Stimulated activated CD8-positive, alpha-beta memory T cell treated with anti-CD3 and anti-CD28 coated beads, Interleukin-7, amount 100 ng/mL, for 1 hour (primary cell): ENCODE data around the gene MRPL58.
"Not testable (repeated sequence)": the region's sequence is repeated elsewhere in the genome, so short reads cannot be mapped to it uniquely, and the experiment has no call there.

Experiments
- DNase-seq, 2 donors: peaks; one replicate each; pipeline ENCODE4 v3.0.0-alpha.2; 2020; ENCODE audit warnings: low read depth in 2 of 2

Gene MRPL58

DNA sequence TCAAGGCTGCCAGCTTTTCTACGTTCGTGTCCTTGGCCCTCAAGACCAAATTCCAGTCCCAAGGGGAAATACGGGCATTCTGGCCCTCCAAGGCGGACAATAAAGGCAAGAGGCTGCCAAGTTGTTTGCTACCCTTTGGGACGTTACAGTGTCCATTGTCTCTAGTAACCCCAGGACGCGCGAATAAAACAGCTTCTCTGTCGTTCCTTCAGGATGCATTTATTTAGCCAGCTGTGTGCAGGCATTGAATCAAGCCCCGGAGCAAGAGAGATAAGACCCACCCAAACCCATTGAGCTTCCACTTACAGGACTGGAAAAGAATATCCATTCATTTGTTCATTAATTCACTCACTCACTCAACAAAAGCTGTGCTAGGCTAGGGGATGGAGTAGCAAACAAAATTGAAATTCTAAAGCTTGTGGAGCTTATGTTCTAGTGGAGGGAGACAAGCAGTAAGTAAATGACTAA lies 656 bp downstream of the MRPL58 start:
- no peak for DNase-seq

DNA sequence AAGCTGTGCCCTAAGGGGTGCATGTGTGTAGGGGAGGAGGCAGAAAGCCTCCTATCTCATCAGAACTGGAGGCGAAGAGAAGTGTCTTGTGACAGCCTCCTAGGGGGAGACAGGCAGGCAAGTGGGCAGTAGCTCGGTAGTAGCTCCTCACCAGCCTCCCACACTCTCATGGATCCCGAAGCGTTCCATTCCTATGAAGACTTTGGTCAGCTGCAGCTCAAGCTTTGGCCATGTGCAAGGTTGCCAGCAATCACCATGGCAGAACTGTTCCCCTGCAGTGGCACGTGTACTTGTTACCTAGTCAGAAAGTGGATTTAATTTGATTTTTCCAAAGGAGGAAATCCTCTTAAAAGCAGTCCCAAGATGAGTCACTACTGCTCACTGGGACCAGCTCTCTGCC lies 6.7 kb downstream of the MRPL58 start:
- no peak for DNase-seq

DNA sequence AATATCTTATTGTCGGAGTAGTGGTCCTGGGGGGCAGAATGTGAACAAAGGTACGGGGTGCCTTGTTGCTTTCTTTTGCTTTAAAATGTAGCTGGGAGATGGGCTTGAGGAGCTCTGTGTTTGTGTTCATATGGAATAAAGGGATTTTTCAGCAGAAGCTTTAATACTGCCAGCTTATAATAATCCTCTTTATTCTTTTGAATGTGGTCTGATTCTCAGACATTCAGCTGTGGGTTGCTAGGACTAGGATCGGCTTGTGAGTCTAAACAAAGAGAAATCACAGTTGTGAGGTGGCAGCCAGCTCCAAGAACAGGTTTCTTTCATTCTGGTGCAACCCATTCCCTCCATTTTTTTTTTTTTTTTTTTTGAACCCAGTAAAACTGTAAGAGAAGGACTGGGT lies 7.2 kb downstream of the MRPL58 start:
- DNase-seq, result no peak

DNA sequence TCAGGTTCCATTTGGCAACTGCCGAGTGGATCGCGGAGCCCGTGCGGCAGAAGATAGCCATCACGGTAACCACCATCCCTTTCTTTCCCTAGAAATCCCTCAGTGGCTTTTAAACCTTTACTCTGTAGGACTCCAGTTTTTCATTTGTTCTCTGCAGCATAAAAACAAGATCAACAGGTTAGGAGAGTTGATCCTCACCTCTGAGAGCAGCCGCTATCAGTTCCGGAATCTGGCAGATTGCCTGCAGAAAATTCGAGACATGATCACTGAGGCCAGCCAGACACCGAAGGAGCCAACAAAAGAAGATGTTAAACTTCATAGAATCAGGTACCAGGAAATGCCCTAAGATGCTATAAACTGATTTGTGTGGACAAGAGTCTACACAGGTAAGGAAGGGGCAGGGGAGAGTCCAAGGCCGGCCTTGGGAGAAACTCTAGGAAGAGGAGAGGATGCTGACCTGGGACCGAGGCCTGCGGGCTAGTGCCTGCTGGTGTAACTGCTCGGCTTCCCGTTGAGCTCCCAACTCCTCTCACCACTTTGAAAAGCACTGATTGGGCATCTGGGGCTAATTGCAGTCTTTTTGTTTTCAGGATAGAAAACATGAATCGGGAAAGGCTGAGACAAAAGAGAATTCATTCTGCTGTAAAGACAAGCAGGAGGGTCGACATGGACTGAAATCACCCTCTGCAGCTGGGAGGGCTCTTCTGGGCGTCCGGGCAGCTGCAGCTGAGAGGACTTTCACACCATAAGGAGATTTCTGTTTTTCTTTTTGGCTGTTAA lies 8.1 kb downstream of the MRPL58 start:
- DNase-seq, result no peak

DNA sequence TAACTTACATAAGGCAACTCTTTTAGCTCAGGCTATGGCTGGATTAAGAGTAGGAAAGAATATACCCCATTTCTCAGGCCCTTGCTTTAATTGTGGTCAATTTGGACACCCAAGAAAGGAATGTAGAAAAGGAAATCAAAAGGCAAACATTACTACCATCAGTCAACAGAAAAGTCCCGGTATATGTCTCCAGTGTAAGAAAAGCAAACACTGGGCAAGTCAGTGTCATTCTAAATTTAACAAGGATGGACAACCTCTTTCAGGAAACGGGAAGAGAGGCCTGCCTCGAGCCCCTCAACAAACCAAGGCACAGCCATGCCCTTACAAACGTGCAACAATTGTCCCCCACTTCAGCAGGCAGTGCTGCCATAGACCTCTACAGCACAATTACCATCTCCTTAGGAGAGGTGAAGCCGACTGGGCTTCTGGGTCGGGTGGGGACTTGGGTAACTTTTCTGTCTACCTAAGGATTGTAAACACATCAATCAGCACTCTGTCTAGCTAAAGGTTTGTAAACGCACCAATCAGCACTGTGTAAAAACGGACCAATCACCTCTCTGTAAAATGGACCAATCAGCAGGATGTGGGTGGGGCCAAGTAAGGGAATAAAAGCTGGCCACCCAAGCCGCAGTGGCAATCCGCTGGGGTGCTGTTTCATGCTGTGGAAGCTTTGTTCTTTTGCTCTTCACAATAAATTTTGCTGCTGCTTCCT lies 12.4 kb downstream of the MRPL58 start:
- DNase-seq, result no peak

DNA sequence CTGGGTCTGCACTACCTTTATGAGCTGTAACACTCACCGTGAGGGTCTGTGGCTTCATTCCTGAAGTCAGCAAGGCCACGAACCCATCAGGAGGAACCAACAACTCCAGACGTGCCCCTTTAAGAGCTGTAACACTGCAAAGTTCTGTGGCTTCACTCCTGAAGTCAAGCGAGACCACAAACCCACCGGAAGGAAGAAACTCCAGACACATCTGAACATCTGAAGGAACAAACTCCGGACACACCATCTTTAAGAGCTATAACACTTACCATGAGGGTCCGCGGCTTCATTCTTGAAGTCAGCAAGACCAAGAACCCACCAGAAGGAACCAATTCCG lies 12.9 kb downstream of the MRPL58 start:
- DNase-seq, result not testable (repeated sequence)

DNA sequence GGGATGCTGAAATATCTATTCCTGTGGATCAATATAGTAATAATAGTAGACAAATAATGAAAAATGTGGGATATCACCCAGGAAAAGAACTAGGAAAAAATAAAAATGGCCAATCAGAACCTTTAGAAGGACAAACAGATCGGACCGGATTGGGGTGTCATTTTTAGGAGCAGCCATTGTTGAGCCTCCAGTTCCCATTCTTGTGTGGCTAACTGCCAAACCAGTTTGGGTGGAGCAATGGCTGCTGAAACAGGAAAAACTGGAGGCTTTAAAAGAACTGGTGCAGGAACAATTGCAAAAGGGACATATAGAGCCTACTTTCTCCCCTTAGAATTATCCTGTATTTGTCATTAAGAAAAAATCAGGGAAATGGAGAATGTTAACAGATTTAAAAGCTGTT lies 14.2 kb downstream of the MRPL58 start:
- not testable (repeated sequence) for DNase-seq

DNA sequence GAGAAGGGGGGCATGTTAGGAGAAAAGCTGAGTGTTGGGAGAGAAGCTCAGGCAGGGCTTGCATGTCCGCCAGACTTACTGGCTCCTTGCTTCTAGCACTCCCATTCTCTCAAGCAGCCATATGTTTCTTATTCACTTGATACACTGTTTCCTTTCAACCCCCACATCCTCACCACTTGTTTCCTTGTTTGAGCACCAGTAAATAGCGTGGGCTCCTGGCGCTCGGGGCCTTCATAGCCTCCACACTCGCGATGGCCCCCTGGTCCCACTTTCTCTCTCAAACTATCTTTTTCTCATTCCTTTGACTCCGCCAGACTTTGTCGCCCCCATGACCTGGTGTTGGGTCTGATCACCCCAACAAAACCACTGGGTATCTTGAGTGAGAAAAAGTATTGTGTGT lies 17.7 kb downstream of the MRPL58 start:
- DNase-seq, result no peak

DNA sequence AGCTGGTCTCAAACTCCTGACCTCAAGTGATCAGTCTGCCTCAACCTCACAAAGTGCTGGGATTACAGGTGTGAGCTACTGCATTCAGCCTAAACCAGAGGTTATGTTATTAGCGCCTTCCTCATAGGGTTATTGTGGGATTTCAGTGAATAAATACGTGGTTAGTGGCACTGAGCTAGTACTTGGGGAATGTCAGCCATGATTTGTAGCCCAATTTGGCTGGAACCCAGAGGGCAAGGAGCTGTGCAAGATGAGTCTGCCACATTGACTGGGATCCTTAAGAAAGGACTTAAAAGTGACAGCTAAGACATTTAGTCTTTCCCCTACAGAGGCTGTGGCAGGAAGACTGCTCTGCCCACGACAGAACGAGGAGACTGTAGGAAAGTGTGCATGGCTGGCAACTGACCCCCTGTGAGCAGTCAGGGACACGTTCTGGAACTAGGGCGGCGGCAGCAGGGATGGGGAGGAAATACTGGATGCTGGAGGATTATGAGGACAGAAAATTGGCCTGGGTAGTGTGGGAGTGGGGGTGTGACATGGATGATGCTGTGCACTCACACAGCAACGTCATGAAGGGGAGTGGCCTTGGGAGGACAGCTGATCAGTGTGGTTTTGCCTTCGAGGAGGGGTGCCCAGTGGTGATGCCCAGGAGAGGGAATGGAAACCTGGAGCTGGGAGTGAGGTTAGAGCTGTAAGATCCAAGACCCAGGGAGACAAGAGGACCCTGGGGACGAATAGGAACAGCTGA lies 19.7 kb downstream of the MRPL58 start:
- no peak for DNase-seq

DNA sequence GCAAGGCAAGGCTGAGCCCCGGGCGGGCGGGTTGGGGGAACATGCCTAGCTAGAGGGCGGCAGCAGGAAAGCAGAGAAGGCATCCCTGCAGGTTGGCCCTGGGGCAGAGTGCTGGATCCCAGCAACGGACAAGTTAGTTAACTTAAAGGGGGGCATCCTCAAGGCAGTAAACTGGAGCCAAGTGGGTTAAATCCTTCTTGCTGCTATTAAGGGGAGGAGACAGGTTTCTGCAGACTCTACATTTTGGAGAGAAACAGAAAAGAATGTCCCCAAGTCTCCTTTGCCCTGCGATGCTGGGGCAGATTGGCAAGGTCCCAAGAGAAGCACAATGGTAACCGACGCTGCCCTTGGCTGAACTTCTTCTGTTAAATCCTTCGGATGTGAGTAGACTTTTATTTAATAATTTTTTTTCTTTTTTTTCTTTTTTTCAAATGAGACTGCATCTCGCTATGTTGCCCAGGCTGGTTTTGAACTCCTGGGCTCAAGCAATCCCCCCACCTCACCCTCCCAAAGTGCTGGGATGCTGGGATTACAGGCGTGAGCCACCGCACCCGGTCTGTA lies 20.3 kb downstream of the MRPL58 start:
- DNase-seq, result no peak

DNA sequence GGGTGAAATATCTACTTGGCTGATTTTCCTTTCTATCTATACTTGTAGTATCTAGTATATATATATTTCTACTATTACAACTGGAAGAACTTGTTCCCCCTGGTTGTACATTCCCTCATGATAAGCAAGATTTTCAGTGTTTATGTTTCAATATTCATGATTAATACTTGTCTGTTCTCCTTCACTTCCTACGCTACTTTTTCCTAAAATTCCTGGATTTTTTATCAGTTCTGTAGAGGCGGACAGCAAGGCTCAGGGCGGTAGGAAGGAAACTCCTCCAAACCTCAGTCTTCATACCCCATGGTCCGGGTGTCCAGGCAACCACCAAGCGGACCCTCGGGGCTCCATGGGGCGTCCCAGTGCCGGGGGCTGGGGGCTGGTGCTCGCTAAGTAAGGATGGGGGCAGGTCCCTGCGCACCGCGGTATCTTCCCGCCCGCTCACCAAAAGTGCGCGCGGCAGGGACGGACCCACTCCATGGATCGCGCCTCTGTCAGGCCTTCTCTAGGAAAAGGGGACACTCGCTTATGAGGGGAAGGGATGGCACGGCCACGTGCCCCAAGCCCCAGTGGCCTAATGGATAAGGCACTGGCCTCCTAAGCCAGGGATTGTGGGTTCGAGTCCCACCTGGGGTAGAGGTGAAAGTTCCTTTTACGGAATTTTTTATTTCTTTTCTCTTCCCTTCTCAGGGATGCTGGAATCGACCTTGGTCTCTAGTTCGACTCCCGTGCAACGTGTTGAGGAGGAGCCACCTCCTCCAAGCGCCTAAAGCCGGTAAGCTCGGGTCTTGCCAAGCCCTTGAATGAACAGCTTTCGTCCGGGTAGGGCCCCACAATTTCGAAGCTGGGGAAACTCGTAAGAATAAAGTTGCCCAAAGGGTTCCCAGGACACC lies 21.1 kb downstream of the MRPL58 start:
- DNase-seq, result peak; percentile 60 to 74

DNA sequence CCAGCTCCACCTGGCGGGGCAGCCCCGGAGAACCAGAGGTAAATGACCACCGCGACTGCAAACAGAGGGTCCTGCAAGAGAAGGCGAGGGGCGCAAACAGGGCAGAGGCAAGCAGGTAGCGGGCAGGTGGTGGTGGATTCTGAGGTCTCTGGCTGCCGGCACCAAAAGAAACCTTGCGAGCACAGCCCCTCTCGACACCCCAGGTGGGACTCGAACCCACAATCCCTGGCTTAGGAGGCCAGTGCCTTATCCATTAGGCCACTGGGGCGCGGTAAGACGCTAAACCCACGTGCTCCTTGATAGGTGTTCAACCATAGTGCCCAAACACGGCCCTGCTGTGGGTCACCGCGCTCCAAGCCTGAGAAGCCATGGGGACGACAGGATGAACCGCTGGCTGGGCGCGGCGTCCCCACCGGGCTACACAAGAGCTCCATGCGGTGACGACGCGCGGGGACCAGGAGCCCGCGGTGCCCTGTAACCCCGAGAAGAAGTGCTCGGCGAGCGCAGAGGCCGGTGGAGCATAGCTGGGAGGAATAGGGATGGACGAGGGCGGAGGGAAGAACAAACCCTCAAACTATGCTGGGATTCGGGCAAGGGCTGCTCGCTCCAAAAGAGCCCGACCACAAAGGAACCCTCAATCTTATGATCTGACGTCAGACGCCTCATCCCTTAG lies 21.9 kb downstream of the MRPL58 start:
- DNase-seq, result peak; percentile 49 to 54

DNA sequence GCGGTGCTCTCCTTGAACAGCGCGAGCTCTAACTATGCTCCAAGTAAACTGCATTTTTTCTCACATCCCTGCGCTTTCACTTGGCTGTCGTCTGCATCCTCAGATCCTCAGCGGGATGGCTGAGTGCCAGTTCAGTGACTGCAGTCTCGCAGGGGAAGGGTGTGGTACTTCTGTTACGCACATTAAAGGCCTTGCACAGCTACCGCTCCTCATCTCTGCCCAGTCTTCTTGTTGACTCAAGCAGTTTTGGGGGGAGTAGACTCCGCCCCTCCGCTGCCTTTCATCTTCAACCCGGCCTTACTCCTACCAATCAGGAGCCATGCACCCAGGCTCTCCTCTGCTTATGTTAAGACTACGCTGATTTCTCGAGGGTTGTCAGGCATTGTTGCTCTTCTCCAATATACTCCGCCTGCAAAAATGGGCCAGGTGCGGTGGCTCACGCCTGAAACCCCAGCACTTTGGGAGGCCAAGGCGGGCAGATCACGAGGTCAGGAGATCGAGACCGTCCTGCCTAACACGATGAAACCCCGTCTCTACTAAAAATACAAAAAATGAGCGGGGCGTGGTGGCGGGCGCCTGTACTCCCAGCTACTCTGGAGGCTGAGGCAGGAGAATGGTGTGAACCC lies 24.3 kb downstream of the MRPL58 start:
- DNase-seq, result peak; percentile 52 to 61

DNA sequence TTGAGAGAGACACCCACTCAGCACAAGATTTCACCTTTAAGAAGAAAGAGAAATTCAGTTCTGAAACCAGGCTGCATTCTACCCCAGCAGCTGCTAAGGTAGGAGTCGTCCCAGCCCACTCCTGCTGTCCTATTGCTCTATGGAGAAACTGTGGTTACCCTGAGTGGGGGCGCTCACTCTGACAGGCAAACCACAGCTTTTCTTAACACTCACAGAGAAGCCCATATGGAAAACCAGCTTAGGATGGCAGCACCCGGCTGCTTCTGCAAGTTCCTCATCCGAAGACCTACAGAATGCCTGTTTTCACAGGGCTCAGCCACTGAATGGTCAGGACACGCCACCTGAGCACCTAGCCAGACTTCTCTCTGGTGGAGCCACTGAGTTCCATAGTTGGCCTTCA lies 26.8 kb downstream of the MRPL58 start:
- no peak for DNase-seq

DNA sequence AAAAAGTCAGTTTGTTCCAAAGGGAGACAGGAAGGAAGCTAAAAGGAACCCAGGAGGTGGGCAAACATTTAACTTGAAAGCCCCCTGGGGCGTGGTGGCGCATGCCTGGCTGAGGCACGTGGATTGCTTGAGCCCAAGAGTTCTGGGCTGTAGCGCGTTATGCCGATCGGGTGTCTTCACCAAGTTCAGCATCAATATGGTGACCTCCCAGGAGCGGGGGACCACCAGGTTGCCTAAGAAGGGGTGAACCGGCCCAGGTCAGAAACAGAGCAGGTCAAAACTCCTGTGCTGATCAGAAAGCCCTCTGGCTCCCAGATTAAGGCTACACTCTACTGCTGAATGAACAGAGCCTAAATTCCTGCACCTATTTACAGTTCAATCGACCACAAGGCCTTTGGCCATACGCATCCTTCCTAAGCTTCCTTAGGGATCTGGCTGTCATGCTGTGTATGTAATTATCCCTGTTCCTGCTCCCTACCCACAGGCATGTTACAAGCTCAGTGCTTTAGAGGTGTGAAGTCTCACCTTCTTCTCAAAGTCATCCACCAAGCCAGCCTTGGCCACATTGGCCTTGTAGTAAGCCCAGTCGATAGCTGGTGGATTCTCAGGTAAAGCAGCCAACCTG lies 29.3 kb downstream of the MRPL58 start:
- no peak for DNase-seq

DNA sequence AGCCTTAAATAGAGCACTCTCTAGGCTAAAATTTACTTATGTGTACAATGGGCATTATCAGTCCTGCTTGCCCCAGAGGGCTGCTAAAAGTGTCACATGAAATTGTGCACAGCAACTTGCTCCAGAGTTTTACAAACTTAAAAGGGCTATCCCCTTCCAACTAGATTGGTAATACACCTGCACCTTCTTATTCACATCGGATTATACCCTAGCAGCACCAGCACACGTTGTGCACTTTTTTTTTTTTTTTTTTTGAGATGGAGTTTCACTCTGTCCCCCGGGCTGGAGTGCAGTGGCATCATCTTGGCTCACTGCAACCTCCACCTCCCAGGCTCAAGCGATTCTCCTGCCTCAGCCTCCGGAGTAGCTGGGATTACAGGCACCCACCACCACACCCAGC lies 31.3 kb downstream of the MRPL58 start:
- DNase-seq, result not testable (repeated sequence)

DNA sequence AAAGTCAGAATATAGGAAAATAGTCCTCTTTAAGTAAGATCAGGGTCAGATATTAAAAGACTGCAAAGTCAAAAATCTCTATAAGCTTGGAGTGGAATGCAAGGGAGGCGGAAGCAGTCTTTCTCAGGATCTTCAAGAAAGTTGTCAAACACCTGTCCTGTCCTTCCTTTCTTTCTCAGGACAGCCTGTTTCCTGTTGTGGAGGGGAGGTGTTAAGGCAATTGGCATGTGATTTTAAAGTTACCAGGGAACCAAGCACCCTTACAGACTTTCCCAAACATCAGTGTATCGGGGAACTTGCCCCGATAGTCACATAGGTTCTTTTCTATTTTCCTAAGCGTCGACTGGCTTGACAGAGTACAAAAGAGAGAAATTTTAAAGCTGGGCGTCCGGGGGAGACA lies 32.2 kb downstream of the MRPL58 start:
- no peak for DNase-seq

DNA sequence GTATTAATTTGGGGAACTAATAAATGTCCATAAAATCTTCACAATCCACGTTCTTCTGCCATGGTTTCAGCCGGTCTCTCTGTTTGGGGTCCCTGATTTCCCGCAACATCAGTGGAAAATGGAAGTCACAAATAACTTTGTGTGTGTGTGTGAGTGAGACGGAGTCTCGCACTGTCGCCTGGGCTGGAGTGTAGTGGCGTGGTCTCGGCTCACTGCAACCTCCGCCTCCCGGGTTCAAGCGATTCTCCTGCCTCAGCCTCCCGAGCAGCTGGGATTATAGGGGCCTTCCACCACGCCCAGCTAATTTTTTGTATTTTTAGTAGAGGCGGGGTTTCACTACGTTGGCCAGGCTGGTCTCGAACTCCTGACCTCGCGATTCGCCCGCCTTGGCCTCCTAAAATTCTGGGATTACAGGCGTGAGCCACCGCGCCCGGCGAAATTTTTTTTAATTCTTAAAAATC lies 33.5 kb downstream of the MRPL58 start:
- DNase-seq, result not testable (repeated sequence)

DNA sequence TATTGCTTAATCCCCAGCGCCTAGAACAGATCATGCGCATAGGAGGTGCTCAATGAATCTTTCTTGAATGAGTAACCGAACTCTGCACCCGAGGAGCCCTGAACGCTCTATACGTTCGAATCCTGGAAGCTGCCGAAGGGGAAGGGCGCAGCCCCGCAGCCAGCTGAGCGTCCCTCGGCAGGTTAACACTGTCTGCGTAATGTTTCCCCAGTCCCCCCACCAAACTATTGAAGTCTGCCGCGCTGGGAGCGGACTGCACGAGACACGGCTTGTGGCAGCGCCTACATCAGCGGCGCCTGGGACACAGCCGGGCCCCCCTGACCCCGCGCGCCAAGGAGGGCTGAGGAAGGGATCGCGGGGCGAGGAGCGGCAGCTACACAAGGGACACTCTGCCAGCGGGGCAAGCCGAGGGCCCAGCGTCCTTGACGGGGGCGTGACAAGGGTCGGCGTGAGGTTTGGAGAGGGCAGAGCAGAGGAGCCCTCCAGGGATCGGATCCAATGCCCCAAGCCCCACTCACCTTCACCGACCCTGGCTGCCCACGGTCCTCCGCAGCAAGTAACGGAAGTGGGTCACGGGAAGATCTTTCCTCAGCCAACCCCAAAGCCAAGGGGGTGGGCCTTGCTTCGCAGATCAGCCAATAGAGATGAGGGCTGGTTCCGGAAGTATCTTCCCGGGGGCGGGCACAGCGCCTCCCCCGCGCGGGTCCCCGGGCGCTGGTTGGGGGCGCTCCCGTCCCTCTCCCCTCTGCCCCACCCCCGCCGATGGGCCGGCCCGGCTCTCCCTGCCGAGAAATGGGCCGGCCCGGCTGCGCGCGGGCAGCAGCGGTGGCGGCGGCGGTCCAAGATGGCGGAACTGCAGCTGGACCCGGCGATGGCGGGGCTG lies 34.2 kb downstream of the MRPL58 start, which contains the start of the genes ATP5PD and KCTD2:
Gene ATP5PD, minus strand, starts transcription at position 563 of the 883 bp plus-strand sequence. CDS start 4,319 bp downstream, outside the sequence.
Gene KCTD2, plus strand, starts transcription at position 819 of the 883 bp plus-strand sequence. Its CDS starts 26 bp downstream, at position 845.
- peak; percentile 85 to 87 for DNase-seq
